ENCODE results near the gene MN1. TPM values are rescaled to one million over a fixed set of nuclear protein-coding genes. Genes with fewer than 3 reads are reported as not detected.
A peak's percentile ranks its signal among the peaks of the same experiment; 100 is the strongest.

MN1 gene
- polyA plus RNA-seq, 4 donors = 0.81 to 2.6 (median 2.1) TPM; not detected in 1

DNA sequence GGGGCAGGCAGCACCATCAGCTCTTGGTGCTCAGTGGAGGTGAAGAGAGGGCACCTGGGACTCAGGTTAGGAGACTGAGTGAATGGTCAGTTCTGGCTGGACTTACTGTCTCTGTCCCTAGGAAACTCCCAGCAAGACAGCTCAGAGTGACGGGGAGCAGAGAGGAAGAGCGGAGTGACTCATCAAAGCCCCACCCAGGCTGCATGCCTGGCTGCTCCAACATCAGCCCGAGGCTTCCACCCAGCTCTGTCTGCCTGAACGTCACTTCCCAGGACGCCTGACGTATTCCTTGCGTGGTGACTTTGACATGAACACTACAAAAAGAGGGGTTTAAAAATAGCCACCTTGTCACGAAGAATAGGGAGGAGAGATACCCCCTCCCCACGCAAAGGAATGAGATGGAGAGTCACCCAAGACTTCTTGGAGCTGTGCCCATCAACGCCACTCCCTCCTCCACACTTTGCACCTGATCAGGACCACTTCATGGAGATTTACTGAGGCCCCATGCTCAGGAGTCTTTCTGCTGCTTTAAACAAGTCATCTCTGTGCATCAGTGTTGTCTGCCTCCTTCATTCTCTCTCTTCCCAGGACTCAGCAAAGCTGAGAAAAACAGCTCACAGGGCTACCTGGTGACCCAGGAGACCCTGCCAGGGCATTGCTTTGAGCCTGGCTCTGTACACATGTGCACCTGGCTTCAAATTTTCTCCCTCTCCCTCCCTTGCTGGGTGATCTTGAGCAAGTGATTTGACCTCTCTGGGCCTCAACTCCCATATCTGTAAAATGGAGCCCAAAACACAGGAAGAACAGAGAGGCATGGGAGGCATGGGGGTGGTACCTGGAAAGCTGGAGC is 83.1 kb downstream of the MN1 start:
- H3K4me1 ChIP-seq (ENCODE audit: control insufficient read depth in 3 of 3, insufficient read depth in 2 of 3, low read depth in 1 of 3, low read length in 2 of 3) = peaks cover 0 to 11% (median 0%) of the 10 kb centered on the region in 3 donors
- WGBS, 3 donors = 26 to 35% (median 28%) methylated on average over 10 of the region's 10 CpGs
- FAIRE-seq = no peak
- no peak overlapping the region for H3K4me3 ChIP-seq (ENCODE audit: low read depth in 1 of 3, low read length in 3 of 3)
- peaks cover 0 to 4% of the 10 kb centered on the region in 2 donors for H3K9me3 ChIP-seq (ENCODE audit: control insufficient read depth in 2 of 2, insufficient read depth in 1 of 2, low read depth in 1 of 2, low read length in 1 of 2)
- H3K36me3 ChIP-seq (ENCODE audit: control insufficient read depth in 3 of 3, insufficient read depth in 2 of 3, low read depth in 1 of 3, low read length in 3 of 3) = no peaks in the 10 kb centered on the region
- H3K27ac ChIP-seq (ENCODE audit: low read depth in 1 of 3, low read length in 2 of 3) = peak overlapping the region in 1 of 3 donors; percentile 27
- DNase-seq = peak; percentile 23 to 76
- H3K27me3 ChIP-seq (ENCODE audit: control insufficient read depth in 3 of 3, insufficient read depth in 3 of 3, low read length in 3 of 3) = peaks cover 0 to 4% (median 0%) of the 10 kb centered on the region in 3 donors

DNA sequence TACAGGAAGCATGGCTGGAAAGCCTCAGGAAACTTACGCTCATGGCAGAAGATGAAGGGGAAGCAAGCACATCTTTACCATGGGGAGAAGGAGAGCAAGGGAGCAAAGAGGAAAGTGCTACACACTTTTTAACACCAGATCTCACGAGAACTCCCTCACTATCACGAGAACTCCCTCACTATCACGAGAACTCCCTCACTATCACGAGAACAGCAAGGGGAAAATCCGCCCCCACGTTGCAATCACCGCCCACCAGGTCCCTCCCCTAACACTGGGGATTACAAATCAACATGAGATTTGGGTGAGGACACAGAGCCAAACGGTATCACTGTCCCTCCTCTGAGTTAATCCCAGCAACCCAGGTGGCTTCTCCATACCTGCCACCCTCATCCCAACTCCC is 84.5 kb downstream of the MN1 start:
- FAIRE-seq = no peak
- Histone ChIP-seq H3K27ac (ENCODE audit: low read depth in 1 of 3, low read length in 2 of 3) (no peak overlapping the region), H3K4me3 (ENCODE audit: low read depth in 1 of 3, low read length in 3 of 3) (no peak overlapping the region), H3K4me1 (ENCODE audit: control insufficient read depth in 3 of 3, insufficient read depth in 2 of 3, low read depth in 1 of 3, low read length in 2 of 3) (peaks cover 0 to 11% (median 0%) of the 10 kb centered on the region in 3 donors), H3K27me3 (ENCODE audit: control insufficient read depth in 3 of 3, insufficient read depth in 3 of 3, low read length in 3 of 3) (peaks cover 0 to 4% (median 0%) of the 10 kb centered on the region in 3 donors), H3K9me3 (ENCODE audit: control insufficient read depth in 2 of 2, insufficient read depth in 1 of 2, low read depth in 1 of 2, low read length in 1 of 2) (peaks cover 0 to 4% of the 10 kb centered on the region in 2 donors), H3K36me3 (ENCODE audit: control insufficient read depth in 3 of 3, insufficient read depth in 2 of 3, low read depth in 1 of 3, low read length in 3 of 3) (no peaks in the 10 kb centered on the region)
- 60 to 76% (median 63%) methylated on average over 9 of the region's 9 CpGs for WGBS, 3 donors
- no peak for DNase-seq

DNA sequence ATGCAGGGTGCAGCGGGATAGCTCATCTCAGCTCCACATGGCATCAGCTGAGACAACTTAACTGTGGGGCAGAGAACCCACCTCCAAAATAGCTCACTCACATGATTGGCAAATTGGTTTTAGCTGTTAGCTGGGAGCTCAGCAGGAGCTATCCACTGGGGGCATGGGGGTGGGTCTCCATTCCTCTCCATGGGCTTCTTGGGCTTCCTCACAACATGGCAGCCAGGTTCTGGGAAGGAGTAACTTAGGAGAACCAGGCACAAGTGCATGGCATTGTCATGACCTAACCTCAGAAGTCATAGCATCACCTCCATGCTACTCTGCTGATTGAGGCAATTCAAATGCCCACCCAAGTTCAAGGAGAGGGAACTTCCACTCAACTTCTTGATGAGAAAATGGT is 85.5 kb downstream of the MN1 start:
- WGBS, 3 donors = 90 to 100% (median 95%) methylated on average over 1 of the region's 1 CpG
- Histone ChIP-seq H3K36me3 (ENCODE audit: control insufficient read depth in 3 of 3, insufficient read depth in 2 of 3, low read depth in 1 of 3, low read length in 3 of 3) (no peaks in the 10 kb centered on the region), H3K4me1 (ENCODE audit: control insufficient read depth in 3 of 3, insufficient read depth in 2 of 3, low read depth in 1 of 3, low read length in 2 of 3) (peaks cover 0 to 11% (median 0%) of the 10 kb centered on the region in 3 donors), H3K9me3 (ENCODE audit: control insufficient read depth in 2 of 2, insufficient read depth in 1 of 2, low read depth in 1 of 2, low read length in 1 of 2) (peaks cover 0 to 4% of the 10 kb centered on the region in 2 donors), H3K27me3 (ENCODE audit: control insufficient read depth in 3 of 3, insufficient read depth in 3 of 3, low read length in 3 of 3) (peaks cover 0 to 4% (median 0%) of the 10 kb centered on the region in 3 donors), H3K4me3 (ENCODE audit: low read depth in 1 of 3, low read length in 3 of 3) (no peak overlapping the region), H3K27ac (ENCODE audit: low read depth in 1 of 3, low read length in 2 of 3) (no peak overlapping the region)
- no peak for FAIRE-seq
- no peak for DNase-seq

DNA sequence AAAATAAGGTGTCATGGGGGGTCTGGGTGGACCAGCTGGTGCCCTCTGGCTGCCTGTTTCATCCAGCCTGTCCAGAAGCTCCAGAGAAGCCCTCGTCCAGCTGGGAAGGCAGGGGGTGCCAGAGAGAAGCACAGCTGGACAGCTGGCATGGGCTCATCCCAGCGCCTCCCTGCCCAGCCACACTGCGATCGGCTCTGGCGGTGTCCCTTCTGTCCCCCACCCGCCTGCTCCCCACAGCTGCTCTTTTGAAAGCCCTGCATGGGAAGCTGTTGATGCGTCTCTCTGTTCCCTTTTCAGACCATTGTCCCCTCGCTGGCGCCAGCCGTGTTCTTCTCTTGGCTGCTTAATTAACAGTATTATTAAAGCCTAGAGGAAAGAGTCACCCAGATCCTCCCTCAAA is 86.5 kb downstream of the MN1 start:
- H3K4me1 ChIP-seq (ENCODE audit: control insufficient read depth in 3 of 3, insufficient read depth in 2 of 3, low read depth in 1 of 3, low read length in 2 of 3) = peaks cover 0 to 11% (median 0%) of the 10 kb centered on the region in 3 donors
- no peak overlapping the region for H3K4me3 ChIP-seq (ENCODE audit: low read depth in 1 of 3, low read length in 3 of 3)
- peaks cover 0 to 4% of the 10 kb centered on the region in 2 donors for H3K9me3 ChIP-seq (ENCODE audit: control insufficient read depth in 2 of 2, insufficient read depth in 1 of 2, low read depth in 1 of 2, low read length in 1 of 2)
- peaks cover 0 to 4% (median 0%) of the 10 kb centered on the region in 3 donors for H3K27me3 ChIP-seq (ENCODE audit: control insufficient read depth in 3 of 3, insufficient read depth in 3 of 3, low read length in 3 of 3)
- no peak overlapping the region for H3K27ac ChIP-seq (ENCODE audit: low read depth in 1 of 3, low read length in 2 of 3)
- no peak for DNase-seq
- 73 to 89% (median 80%) methylated on average over 10 of the region's 10 CpGs for WGBS, 3 donors
- no peaks in the 10 kb centered on the region for H3K36me3 ChIP-seq (ENCODE audit: control insufficient read depth in 3 of 3, insufficient read depth in 2 of 3, low read depth in 1 of 3, low read length in 3 of 3)
- FAIRE-seq = no peak

DNA sequence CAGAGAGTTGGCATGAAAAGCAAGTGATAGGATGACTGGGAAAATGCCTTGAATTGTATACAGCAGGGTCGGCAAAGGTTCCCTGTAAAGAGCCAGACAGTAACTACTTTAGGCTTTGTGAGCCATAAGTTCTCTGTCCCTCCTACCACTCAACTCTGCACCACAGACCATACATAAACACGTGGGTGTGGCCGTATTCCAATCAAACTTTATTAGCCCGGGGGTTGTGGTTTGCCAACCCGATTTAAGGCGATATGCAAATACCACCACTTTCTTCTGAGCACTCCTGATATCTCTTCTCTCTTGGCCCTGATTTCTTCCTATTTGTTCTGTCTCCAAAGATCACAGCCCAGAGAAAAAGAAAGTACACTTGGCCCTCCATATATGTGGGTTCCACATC is 87.5 kb downstream of the MN1 start:
- DNase-seq = no peak
- FAIRE-seq = no peak

DNA sequence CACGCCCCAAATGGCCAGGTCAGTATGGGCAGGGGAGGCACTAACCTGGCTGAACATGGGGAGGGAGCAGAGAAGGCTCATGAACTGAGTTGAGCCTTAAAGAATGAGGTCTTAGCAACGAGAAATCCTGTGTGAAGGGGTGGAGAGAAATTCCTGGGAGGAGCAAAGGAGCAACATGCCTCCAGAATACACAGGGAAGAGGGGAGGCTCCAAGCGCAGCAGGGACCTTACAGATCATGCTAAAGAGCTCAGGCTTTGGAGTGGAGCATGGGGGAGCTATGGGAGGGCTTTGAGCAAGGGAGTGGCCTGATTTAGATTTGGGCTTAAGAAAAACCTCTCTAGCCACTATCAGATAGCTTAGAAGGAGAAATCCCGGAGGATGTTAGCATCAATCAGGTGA is 88.1 kb downstream of the MN1 start:
- Histone ChIP-seq H3K36me3 (ENCODE audit: control insufficient read depth in 3 of 3, insufficient read depth in 2 of 3, low read depth in 1 of 3, low read length in 3 of 3) (no peaks in the 10 kb centered on the region), H3K4me1 (ENCODE audit: control insufficient read depth in 3 of 3, insufficient read depth in 2 of 3, low read depth in 1 of 3, low read length in 2 of 3) (peaks cover 0 to 7% (median 0%) of the 10 kb centered on the region in 3 donors), H3K9me3 (ENCODE audit: control insufficient read depth in 2 of 2, insufficient read depth in 1 of 2, low read depth in 1 of 2, low read length in 1 of 2) (peaks cover 0 to 4% of the 10 kb centered on the region in 2 donors), H3K27me3 (ENCODE audit: control insufficient read depth in 3 of 3, insufficient read depth in 3 of 3, low read length in 3 of 3) (peaks cover 0 to 4% (median 0%) of the 10 kb centered on the region in 3 donors), H3K4me3 (ENCODE audit: low read depth in 1 of 3, low read length in 3 of 3) (no peak overlapping the region), H3K27ac (ENCODE audit: low read depth in 1 of 3, low read length in 2 of 3) (no peak overlapping the region)
- 49 to 68% (median 62%) methylated on average over 4 of the region's 4 CpGs for WGBS, 3 donors
- FAIRE-seq (no peak), DNase-seq (no peak)

More for the DNA sequence above, 87.5 kb downstream of the MN1 start:
- peaks cover 0 to 7% (median 0%) of the 10 kb centered on the region in 3 donors for H3K4me1 ChIP-seq (ENCODE audit: control insufficient read depth in 3 of 3, insufficient read depth in 2 of 3, low read depth in 1 of 3, low read length in 2 of 3)
- no peak overlapping the region for H3K4me3 ChIP-seq (ENCODE audit: low read depth in 1 of 3, low read length in 3 of 3)
- no peak overlapping the region for H3K27ac ChIP-seq (ENCODE audit: low read depth in 1 of 3, low read length in 2 of 3)
- H3K36me3 ChIP-seq (ENCODE audit: control insufficient read depth in 3 of 3, insufficient read depth in 2 of 3, low read depth in 1 of 3, low read length in 3 of 3) = no peaks in the 10 kb centered on the region
- WGBS, 3 donors = 18 to 31% (median 27%) methylated on average over 6 of the region's 6 CpGs
- peaks cover 0 to 4% of the 10 kb centered on the region in 2 donors for H3K9me3 ChIP-seq (ENCODE audit: control insufficient read depth in 2 of 2, insufficient read depth in 1 of 2, low read depth in 1 of 2, low read length in 1 of 2)
- H3K27me3 ChIP-seq (ENCODE audit: control insufficient read depth in 3 of 3, insufficient read depth in 3 of 3, low read length in 3 of 3) = peaks cover 0 to 4% (median 0%) of the 10 kb centered on the region in 3 donors

DNA sequence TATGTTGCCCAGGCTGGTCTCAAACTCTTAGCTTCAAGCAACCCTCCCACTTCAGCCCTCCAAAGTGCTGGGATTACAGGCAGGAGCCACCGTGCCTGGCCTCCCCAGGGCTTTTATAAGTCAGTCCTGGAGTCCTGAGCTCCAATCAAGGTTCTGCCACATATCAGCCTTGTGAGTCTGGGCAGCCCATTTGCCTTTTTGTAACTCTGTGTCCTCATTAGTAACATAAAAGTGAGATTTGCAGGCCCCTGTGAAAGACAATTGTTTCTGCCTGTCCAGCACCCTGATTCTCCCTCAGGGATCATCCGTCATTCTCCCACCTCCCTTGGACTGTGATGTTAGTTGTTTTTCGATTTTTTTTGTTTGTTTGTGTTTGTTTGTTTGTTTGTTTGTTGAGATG is 89.8 kb downstream of the MN1 start:
- H3K4me3 ChIP-seq (ENCODE audit: low read depth in 1 of 3, low read length in 3 of 3) = no peak overlapping the region
- no peak for DNase-seq
- no peaks in the 10 kb centered on the region for H3K36me3 ChIP-seq (ENCODE audit: control insufficient read depth in 3 of 3, insufficient read depth in 2 of 3, low read depth in 1 of 3, low read length in 3 of 3)
- H3K4me1 ChIP-seq (ENCODE audit: control insufficient read depth in 3 of 3, insufficient read depth in 2 of 3, low read depth in 1 of 3, low read length in 2 of 3) = peaks cover 0 to 3% (median 0%) of the 10 kb centered on the region in 3 donors
- no peak overlapping the region for H3K27ac ChIP-seq (ENCODE audit: low read depth in 1 of 3, low read length in 2 of 3)
- FAIRE-seq = no peak
- no peaks in the 10 kb centered on the region for H3K27me3 ChIP-seq (ENCODE audit: control insufficient read depth in 3 of 3, insufficient read depth in 3 of 3, low read length in 3 of 3)
- H3K9me3 ChIP-seq (ENCODE audit: control insufficient read depth in 2 of 2, insufficient read depth in 1 of 2, low read depth in 1 of 2, low read length in 1 of 2) = peaks cover 0 to 4% of the 10 kb centered on the region in 2 donors
- 51 to 71% (median 63%) methylated on average over 3 of the region's 3 CpGs for WGBS, 3 donors

DNA sequence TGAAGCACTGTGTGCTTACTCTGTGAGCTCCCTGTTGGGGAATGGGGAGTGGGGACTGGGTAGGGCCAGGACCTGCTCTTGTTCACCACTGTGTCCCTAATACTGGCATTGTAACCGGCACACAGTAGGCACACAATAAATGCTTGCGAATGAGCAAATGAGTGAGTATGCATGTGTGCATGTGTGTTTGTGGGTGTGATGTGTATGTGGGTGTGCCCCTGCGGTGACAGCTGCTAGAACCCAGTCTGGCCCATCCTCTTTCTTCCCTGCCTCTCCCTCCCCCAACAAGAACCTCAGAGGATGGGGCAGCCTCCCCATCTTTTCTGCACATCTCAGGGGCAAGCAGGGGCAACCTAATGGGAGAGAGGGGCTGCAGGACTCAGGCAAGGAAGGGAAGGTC is 90.5 kb downstream of the MN1 start:
- DNase-seq (no peak), FAIRE-seq (no peak)
- WGBS, 3 donors = 87 to 97% (median 91%) methylated on average over 3 of the region's 3 CpGs
- no peaks in the 10 kb centered on the region for H3K36me3 ChIP-seq (ENCODE audit: control insufficient read depth in 3 of 3, insufficient read depth in 2 of 3, low read depth in 1 of 3, low read length in 3 of 3)
- peaks cover 0 to 2% of the 10 kb centered on the region in 2 donors for H3K9me3 ChIP-seq (ENCODE audit: control insufficient read depth in 2 of 2, insufficient read depth in 1 of 2, low read depth in 1 of 2, low read length in 1 of 2)
- H3K4me1 ChIP-seq (ENCODE audit: control insufficient read depth in 3 of 3, insufficient read depth in 2 of 3, low read depth in 1 of 3, low read length in 2 of 3) = peaks cover 0 to 3% (median 0%) of the 10 kb centered on the region in 3 donors
- no peaks in the 10 kb centered on the region for H3K27me3 ChIP-seq (ENCODE audit: control insufficient read depth in 3 of 3, insufficient read depth in 3 of 3, low read length in 3 of 3)
- no peak overlapping the region for H3K4me3 ChIP-seq (ENCODE audit: low read depth in 1 of 3, low read length in 3 of 3)
- no peak overlapping the region for H3K27ac ChIP-seq (ENCODE audit: low read depth in 1 of 3, low read length in 2 of 3)
